ENCODE measurements around the gene PRADC1. TPM values are rescaled to one million over a fixed set of nuclear protein-coding genes. Genes with fewer than 3 reads are reported as not detected.

Gene PRADC1
- total RNA-seq, 4 donors from 2014 or later: 69.4 to 132 (median 104) TPM

GRCh38 chr2:73210019-73210418 lies 23.0 kb downstream of the PRADC1 start:
- Histone ChIP-seq H3K36me3 (no peaks in the 10 kb centered on the region), H3K4me1 (peaks cover 0 to 7% of the 10 kb centered on the region in 2 donors), H3K9me3 (no peaks in the 10 kb centered on the region), H3K4me3 (no peak overlapping the region), H3K27ac (no peak overlapping the region), H3K27me3 (peaks cover 0 to 16% (median 13%) of the 10 kb centered on the region in 3 donors)
- ATAC-seq (no peak), DNase-seq (no peak)
- intact Hi-C loops (cut with DNase I; ENCODE audit: low total_unique reads) (loop anchor here (5.0 kb wide), 1 partner anchor 98 kb away; the partner anchor contains the start of gene RAB11FIP5), in situ Hi-C loops (cut with MboI; ENCODE audit: low sequenced_read_pairs in 4 of 4) (no loop called here)
- TF ChIP-seq POLR2A (IDR thresholded peaks at IDR 0.05): no peak
- TF ChIP-seq, protein P1, sequence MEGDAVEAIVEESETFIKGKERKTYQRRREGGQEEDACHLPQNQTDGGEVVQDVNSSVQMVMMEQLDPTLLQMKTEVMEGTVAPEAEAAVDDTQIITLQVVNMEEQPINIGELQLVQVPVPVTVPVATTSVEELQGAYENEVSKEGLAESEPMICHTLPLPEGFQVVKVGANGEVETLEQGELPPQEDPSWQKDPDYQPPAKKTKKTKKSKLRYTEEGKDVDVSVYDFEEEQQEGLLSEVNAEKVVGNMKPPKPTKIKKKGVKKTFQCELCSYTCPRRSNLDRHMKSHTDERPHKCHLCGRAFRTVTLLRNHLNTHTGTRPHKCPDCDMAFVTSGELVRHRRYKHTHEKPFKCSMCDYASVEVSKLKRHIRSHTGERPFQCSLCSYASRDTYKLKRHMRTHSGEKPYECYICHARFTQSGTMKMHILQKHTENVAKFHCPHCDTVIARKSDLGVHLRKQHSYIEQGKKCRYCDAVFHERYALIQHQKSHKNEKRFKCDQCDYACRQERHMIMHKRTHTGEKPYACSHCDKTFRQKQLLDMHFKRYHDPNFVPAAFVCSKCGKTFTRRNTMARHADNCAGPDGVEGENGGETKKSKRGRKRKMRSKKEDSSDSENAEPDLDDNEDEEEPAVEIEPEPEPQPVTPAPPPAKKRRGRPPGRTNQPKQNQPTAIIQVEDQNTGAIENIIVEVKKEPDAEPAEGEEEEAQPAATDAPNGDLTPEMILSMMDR (IDR thresholded peaks at IDR 0.05 in 4 of 5, conservative IDR thresholded peaks at IDR 0.05 in 1 of 5): no peak

DNA sequence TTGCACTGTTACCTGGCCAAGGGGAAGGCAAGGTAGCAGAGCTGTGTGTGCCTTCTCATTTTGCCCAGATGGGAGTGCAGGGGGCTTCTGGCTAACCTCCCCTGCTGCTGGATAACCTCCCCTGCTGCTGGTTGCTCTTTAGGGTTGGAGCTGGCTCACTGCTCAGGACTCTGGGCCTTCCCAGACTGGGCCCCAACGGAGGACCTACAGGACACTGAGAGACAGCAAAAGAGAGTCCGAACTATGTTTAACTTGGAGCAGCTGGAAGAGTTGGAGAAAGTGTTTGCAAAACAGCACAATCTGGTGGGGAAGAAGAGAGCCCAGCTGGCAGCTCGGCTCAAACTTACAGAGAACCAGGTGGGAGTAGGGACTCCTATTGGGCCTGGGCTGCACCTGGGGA lies 24.8 kb downstream of the PRADC1 start:
- in situ Hi-C loops (cut with MboI; ENCODE audit: low sequenced_read_pairs in 4 of 4): no loop called here
- H3K36me3 ChIP-seq: no peaks in the 10 kb centered on the region
- no peaks in the 10 kb centered on the region for H3K9me3 ChIP-seq
- no peaks in the 10 kb centered on the region for H3K4me1 ChIP-seq
- no peak for TF ChIP-seq POLR2A (IDR thresholded peaks at IDR 0.05)
- TF ChIP-seq, protein P1 (IDR thresholded peaks at IDR 0.05 in 4 of 5, conservative IDR thresholded peaks at IDR 0.05 in 1 of 5): no peak
- H3K27ac ChIP-seq: no peak overlapping the region
- intact Hi-C loops (cut with DNase I; ENCODE audit: low total_unique reads): no loop called here
- no peak overlapping the region for H3K4me3 ChIP-seq
- no peak for ATAC-seq
- peaks cover 11 to 29% (median 24%) of the 10 kb centered on the region in 3 donors for H3K27me3 ChIP-seq
- DNase-seq: no peak

DNA sequence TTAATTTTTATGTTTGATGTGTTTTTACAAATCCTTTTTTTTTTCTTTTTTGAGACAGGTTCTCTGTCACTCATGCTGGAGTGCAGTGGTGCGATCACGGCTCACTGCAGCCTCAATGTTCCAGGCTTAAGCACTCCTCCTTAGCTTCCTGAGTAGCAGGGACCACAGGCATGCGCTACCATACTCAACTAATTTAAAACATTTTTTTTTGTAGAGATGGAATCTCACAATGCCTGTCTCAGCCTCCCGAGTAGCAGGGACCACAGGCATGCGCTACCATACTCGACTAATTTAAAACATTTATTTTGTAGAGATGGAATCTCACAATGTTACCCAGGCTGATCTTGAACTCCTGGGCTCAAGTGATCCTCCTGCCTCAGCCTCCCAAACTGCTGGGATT lies 27.4 kb downstream of the PRADC1 start:
- in situ Hi-C loops (cut with MboI; ENCODE audit: low sequenced_read_pairs in 4 of 4) (no loop called here), intact Hi-C loops (cut with DNase I; ENCODE audit: low total_unique reads) (no loop called here)
- Histone ChIP-seq H3K9me3 (no peaks in the 10 kb centered on the region), H3K27me3 (peaks cover 33 to 53% (median 45%) of the 10 kb centered on the region in 3 donors), H3K36me3 (no peaks in the 10 kb centered on the region), H3K4me1 (peaks cover 0 to 10% of the 10 kb centered on the region in 2 donors), H3K4me3 (no peak overlapping the region), H3K27ac (no peak overlapping the region)
- no peak for ATAC-seq
- TF ChIP-seq, protein P1 (IDR thresholded peaks at IDR 0.05 in 4 of 5, conservative IDR thresholded peaks at IDR 0.05 in 1 of 5): no peak
- no peak for TF ChIP-seq POLR2A (IDR thresholded peaks at IDR 0.05)
- DNase-seq: no peak

- Histone ChIP-seq H3K27me3 (peaks cover 33 to 62% (median 51%) of the 10 kb centered on the region in 3 donors), H3K4me1 (peaks cover 3 to 10% of the 10 kb centered on the region in 2 donors), H3K36me3 (no peaks in the 10 kb centered on the region), H3K9me3 (no peaks in the 10 kb centered on the region), H3K4me3 (peak overlapping the region in 3 of 4 donors; percentile 26 to 51 (median 38)), H3K27ac (no peak overlapping the region)
- no peak for DNase-seq
- intact Hi-C loops (cut with DNase I; ENCODE audit: low total_unique reads) (no loop called here), in situ Hi-C loops (cut with MboI; ENCODE audit: low sequenced_read_pairs in 4 of 4) (no loop called here)
- no peak for ATAC-seq
- no peak for TF ChIP-seq POLR2A (IDR thresholded peaks at IDR 0.05)
- TF ChIP-seq, protein P1 (IDR thresholded peaks at IDR 0.05 in 4 of 5, conservative IDR thresholded peaks at IDR 0.05 in 1 of 5): no peak
These were observed 29.9 kb downstream of the PRADC1 start for GRCh38 chr2:73203055-73203681.
